CD4-positive, alpha-beta T cell treated with Interferon gamma for 1 hour (primary cell): ENCODE data around the gene SUDS3.
A peak's percentile ranks its signal among the peaks of the same experiment; 100 is the strongest.

Experiments used
- DNase-seq: peaks from one replicate; pipeline ENCODE4 v3.0.0-alpha.2; 2020

Gene SUDS3

GRCh38 chr12:118357257-118358007 is 18.9 kb upstream of the SUDS3 start:
- peak; percentile 57 for DNase-seq

GRCh38 chr12:118358008-118358359 is 18.4 kb upstream of the SUDS3 start:
- DNase-seq, result no peak

GRCh38 chr12:118358612-118359540 is 17.5 kb upstream of the SUDS3 start:
- DNase-seq, result no peak

- no peak for DNase-seq
These were observed 16.8 kb upstream of the SUDS3 start for GRCh38 chr12:118359541-118359915.

GRCh38 chr12:118361092-118361404 is 15.3 kb upstream of the SUDS3 start:
- DNase-seq, result no peak

- DNase-seq, result no peak
These were observed 14.5 kb upstream of the SUDS3 start for GRCh38 chr12:118361889-118362288.

GRCh38 chr12:118368821-118369220 is 7.5 kb upstream of the SUDS3 start:
- DNase-seq, result no peak

GRCh38 chr12:118370601-118371000 is 5.8 kb upstream of the SUDS3 start:
- DNase-seq, result no peak

- DNase-seq, result no peak
These were observed 4.8 kb upstream of the SUDS3 start for GRCh38 chr12:118371321-118372282.

- DNase-seq, result peak; percentile 98
These were observed 3.5 kb upstream of the SUDS3 start, which contains the start of gene TAOK3 for GRCh38 chr12:118372541-118373495. Gene TAOK3, minus strand, starts transcription at chr12:118372907. Its CDS starts 117,340 bp downstream, at chr12:118255567.

GRCh38 chr12:118373616-118374015 is 2.7 kb upstream of the SUDS3 start:
- no peak for DNase-seq

GRCh38 chr12:118374126-118374725 is 2.1 kb upstream of the SUDS3 start:
- no peak for DNase-seq

- DNase-seq, result no peak
These were observed 1.4 kb upstream of the SUDS3 start for GRCh38 chr12:118374909-118375308.

- no peak for DNase-seq
These were observed 1.0 kb upstream of the SUDS3 start for GRCh38 chr12:118375348-118375747.

- no peak for DNase-seq
These were observed 897 bp downstream of the SUDS3 start for GRCh38 chr12:118377021-118377883.

GRCh38 chr12:118377884-118378470 is 1.6 kb downstream of the SUDS3 start:
- DNase-seq, result peak; percentile 63

- no peak for DNase-seq
These were observed 15.1 kb downstream of the SUDS3 start for GRCh38 chr12:118391424-118391823.

GRCh38 chr12:118391836-118392235 is 15.5 kb downstream of the SUDS3 start:
- no peak for DNase-seq

GRCh38 chr12:118397708-118398440 is 21.5 kb downstream of the SUDS3 start:
- no peak for DNase-seq
